Omental fat pad (tissue), 4 donors: ENCODE results near the gene SPRN. TPM values are rescaled to one million over a fixed set of nuclear protein-coding genes. Genes with fewer than 3 reads are reported as not detected.
"Not testable (repeated sequence)": the region's sequence is repeated elsewhere in the genome, so short reads cannot be mapped to it uniquely, and the experiment has no call there.

Experiments
- ATAC-seq: fragments of 150-250 bp; one replicate; pipeline ENCODE4 v1.9.1; 2016; ENCODE audit warnings: mild to moderate bottlenecking, moderate library complexity; ENCODE audit not compliant: low FRiP score
- DNase-seq: peaks from one replicate; pipeline ENCODE4 v3.0.0-alpha.2; 2019; ENCODE audit warnings: low spot score
- total RNA-seq, 4 donors: library from RNA; depleted of rRNA; stranded (reverse); fragments of >200 nt; gene quantifications; one replicate each; pipeline ENCODE4 v1.1.0, GENCODE V29; 2016
- TF ChIP-seq, protein P1 (sequence below), 3 donors: fragments of 450-650 bp; IDR thresholded peaks; one replicate each; pipeline ENCODE4 v1.5.1; 2016 to 2017; ENCODE audit warnings: antibody characterized with exemption in 3 of 3, mild to moderate bottlenecking in 3 of 3, moderate library complexity in 2 of 3

SPRN gene
- total RNA-seq, 4 donors from 2014 or later = not detected

DNA sequence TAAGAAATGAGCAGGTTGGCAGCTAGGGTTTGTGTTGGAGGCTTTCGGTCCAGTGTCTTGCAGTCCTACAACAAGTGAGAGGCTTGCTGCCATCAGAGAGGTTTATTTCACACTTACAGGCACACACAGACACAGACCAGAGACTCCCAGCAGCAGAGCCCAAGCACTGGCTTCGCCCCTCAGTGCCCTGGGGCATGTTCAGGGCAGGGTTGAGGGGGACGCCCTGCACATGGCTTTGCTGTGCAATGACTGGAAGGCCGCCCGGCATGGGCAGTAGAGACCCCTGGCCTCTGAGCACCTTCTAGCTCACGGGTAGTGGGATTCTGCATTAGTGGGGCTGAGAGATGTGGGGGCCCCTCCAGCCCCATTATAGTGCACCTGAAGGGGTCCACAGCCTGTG lies 3.8 kb downstream of the SPRN start:
- TF ChIP-seq, protein P1, sequence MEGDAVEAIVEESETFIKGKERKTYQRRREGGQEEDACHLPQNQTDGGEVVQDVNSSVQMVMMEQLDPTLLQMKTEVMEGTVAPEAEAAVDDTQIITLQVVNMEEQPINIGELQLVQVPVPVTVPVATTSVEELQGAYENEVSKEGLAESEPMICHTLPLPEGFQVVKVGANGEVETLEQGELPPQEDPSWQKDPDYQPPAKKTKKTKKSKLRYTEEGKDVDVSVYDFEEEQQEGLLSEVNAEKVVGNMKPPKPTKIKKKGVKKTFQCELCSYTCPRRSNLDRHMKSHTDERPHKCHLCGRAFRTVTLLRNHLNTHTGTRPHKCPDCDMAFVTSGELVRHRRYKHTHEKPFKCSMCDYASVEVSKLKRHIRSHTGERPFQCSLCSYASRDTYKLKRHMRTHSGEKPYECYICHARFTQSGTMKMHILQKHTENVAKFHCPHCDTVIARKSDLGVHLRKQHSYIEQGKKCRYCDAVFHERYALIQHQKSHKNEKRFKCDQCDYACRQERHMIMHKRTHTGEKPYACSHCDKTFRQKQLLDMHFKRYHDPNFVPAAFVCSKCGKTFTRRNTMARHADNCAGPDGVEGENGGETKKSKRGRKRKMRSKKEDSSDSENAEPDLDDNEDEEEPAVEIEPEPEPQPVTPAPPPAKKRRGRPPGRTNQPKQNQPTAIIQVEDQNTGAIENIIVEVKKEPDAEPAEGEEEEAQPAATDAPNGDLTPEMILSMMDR (IDR thresholded peaks at IDR 0.05) = no peak
- no peak for DNase-seq
- ATAC-seq = no peak

DNA sequence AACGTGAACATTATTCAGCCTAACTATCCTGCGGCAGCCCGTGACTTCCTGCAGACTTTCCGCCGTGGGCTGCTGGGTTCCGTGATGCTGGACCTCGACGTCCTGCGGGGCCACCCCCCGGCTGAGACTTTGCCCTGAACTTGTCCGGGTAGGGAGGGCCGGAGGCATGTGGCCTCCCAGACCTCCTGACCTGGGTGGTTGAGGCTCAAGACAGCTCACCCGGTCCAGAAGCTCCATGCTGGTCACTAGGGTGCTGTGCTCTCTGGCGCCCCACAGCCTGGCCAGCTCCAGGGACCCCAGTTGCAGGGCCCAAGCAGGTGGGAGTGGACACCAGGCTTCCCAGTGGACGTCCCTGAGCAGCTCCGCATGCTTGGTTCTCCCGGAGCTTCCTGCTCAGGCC lies 4.4 kb downstream of the SPRN start:
- DNase-seq = no peak
- TF ChIP-seq, protein P1 (IDR thresholded peaks at IDR 0.05) = no peak
- ATAC-seq = no peak

GRCh38 chr10:133419211-133419950 lies 5.0 kb downstream of the SPRN start:
- ATAC-seq = no peak
- TF ChIP-seq, protein P1 (IDR thresholded peaks at IDR 0.05) = no peak
- no peak for DNase-seq

GRCh38 chr10:133418289-133418993 lies 6.0 kb downstream of the SPRN start:
- DNase-seq = no peak
- no peak for ATAC-seq
- TF ChIP-seq, protein P1 (IDR thresholded peaks at IDR 0.05) = no peak

GRCh38 chr10:133415752-133416151 lies 8.7 kb downstream of the SPRN start:
- TF ChIP-seq, protein P1 (IDR thresholded peaks at IDR 0.05) = no peak
- no peak for ATAC-seq
- DNase-seq = no peak

DNA sequence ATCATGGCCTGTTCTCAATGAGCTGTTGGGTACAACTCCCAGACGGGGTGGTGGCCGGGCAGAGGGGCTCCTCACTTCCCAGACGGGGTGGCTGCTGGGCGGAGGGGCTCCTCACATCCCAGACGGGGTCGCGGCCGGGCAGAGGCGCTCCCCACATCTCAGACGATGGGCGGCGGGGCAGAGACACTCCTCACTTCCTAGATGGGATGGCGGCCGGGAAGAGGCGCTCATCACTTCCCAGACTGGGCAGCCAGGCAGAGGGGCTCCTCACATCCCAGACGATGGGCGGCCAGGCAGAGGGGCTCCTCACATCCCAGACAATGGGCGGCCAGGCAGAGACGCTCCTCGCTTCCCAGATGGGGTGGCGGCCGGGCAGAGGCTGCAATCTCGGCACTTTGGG lies 10.0 kb downstream of the SPRN start:
- ATAC-seq, DNase-seq: not testable (repeated sequence)

DNA sequence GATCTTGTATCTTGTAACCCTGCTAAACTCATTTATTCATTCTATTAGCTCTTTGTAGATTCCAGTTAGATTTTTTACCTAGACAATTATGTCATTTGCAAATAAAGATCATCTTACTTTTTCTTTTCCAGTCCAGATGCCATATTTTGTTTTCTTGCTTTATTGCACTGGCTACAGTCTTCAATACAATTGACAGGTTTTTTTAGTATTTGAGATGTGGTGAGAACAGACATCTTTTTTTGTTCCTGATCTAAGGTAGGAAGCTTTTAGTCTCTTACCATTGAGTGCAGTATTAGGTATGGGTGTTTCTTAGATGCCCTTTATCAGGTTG lies 12.1 kb downstream of the SPRN start:
- DNase-seq = no peak
- ATAC-seq = no peak

More for the DNA sequence above, 12.1 kb downstream of the SPRN start:
- TF ChIP-seq, protein P1 (IDR thresholded peaks at IDR 0.05) = no peak
